Sigmoid colon (tissue), 7 donors: Measurements from ENCODE around the gene KDR. TPM values are rescaled to one million over a fixed set of nuclear protein-coding genes. Genes with fewer than 3 reads are reported as not detected.

Experiments
- DNase-seq: peaks from one replicate; pipeline ENCODE4 v3.0.0-alpha.2; 2019
- H3K27ac ChIP-seq, 4 donors: fragments of 200-600 bp; sonication (generic); one replicate each; pipeline ENCODE4 v1.5.1; 2016 to 2019; ENCODE audit warnings: mild to moderate bottlenecking in 1 of 4
- H3K27me3 ChIP-seq, 3 donors: fragments of 200-600 bp; sonication (generic); one replicate each; pipeline ENCODE4 v1.5.1; 2019; ENCODE audit warnings: mild to moderate bottlenecking in 1 of 3
- H3K36me3 ChIP-seq, 4 donors: fragments of 200-600 bp; sonication (generic); one replicate each; pipeline ENCODE4 v1.5.1; 2016 to 2019
- H3K4me1 ChIP-seq, 4 donors: fragments of 200-600 bp; sonication (generic); one replicate each; pipeline ENCODE4 v1.5.1; 2017 to 2019
- H3K4me3 ChIP-seq, 4 donors: fragments of 200-600 bp; sonication (generic); one replicate each; pipeline ENCODE4 v1.5.1; 2017 to 2019; ENCODE audit warnings: mild to moderate bottlenecking in 2 of 4, moderate library complexity in 1 of 4
- H3K9me3 ChIP-seq, 4 donors: fragments of 200-600 bp in 3 of 4; sonication (generic) in 3 of 4; one replicate each; pipeline versions ENCODE4 v1.5.1 to v1.6.1; 2013 to 2019
- CTCF ChIP-seq, 4 experiments: fragments of 450-650 bp in 3 of 4; fragments of 200-600 bp in 1 of 4; IDR thresholded peaks; one replicate each; pipeline ENCODE4 v1.5.1; 2016 to 2019; ENCODE audit warnings: antibody characterized with exemption in 4 of 4, mild to moderate bottlenecking in 3 of 4, moderate library complexity in 2 of 4
- EP300 ChIP-seq, 4 donors: sonication (generic); formaldehyde crosslinking; IDR thresholded peaks; one replicate each; pipeline ENCODE4 v1.6.1; 2017; ENCODE audit warnings: antibody characterized with exemption in 4 of 4
- POLR2A ChIP-seq, 2 donors: fragments of 450-650 bp; IDR thresholded peaks; one replicate each; pipeline ENCODE4 v1.6.1; 2016; ENCODE audit warnings: antibody characterized with exemption in 2 of 2, mild to moderate bottlenecking in 2 of 2, moderate library complexity in 2 of 2
- POLR2AphosphoS5 ChIP-seq, 4 donors: sonication (generic); formaldehyde crosslinking; IDR thresholded peaks; one replicate each; pipeline ENCODE4 v1.6.1; 2017; ENCODE audit warnings: antibody characterized with exemption in 4 of 4
- WGBS, 2 donors: extraction: QIAGEN DNeasy Blood & Tissue Kit; methylation state at CpG; one replicate each; pipeline ENCODE4 v1.1.7; 2013; 5-methylcytosine and 5-hydroxymethylcytosine counted together
- intact Hi-C: fragments of 100-400 bp; cut with DNase I; formaldehyde crosslinking; loops from one replicate; pipeline ENCODE4 v1.15.1; 2023
- polyA plus RNA-seq, 3 donors: library from polyadenylated mRNA; stranded (reverse); fragments of 200-250 nt; gene quantifications; one replicate each; pipeline ENCODE4 v1.2.3, GENCODE V29; 2013
- total RNA-seq, 4 donors: library from RNA; depleted of rRNA; stranded (reverse); fragments of >200 nt; gene quantifications; one replicate each; pipeline ENCODE4 v1.1.0, GENCODE V29; 2016
- donor health status: healthy with polysubstance abuse.
- donor health status: Bipolar disorder and iron deficiency.
- donor health status: healthy.

Gene KDR
- total and polyA plus RNA-seq, 7 donors: 0.69 to 14.2 (median 9.9) TPM

GRCh38 chr4:55124322-55125076 lies 896 bp downstream of the KDR start:
- no peak for TF ChIP-seq POLR2A (IDR thresholded peaks at IDR 0.05)
- no peak for TF ChIP-seq POLR2AphosphoS5 (IDR thresholded peaks at IDR 0.05)
- no peak for TF ChIP-seq CTCF (IDR thresholded peaks at IDR 0.05)
- no peak for TF ChIP-seq EP300 (IDR thresholded peaks at IDR 0.05)
- Histone ChIP-seq H3K9me3 (no peaks in the 10 kb centered on the region), H3K4me1 (peaks cover 0 to 5% (median 0%) of the 10 kb centered on the region in 4 donors), H3K27me3 (peaks cover 0 to 29% (median 0%) of the 10 kb centered on the region in 3 donors), H3K27ac (peak overlapping the region in 2 of 4 donors; percentile 7 to 54), H3K36me3 (no peaks in the 10 kb centered on the region), H3K4me3 (peak overlapping the region in 3 of 4 donors; percentile 29 to 40 (median 36))
- intact Hi-C loops: no loop called here
- 17 to 33% methylated on average over 34 of the region's 34 CpGs for WGBS, 2 donors
- DNase-seq: no peak

GRCh38 chr4:55123791-55124190 lies 1.6 kb downstream of the KDR start:
- DNase-seq: no peak
- intact Hi-C loops: no loop called here
- TF ChIP-seq POLR2AphosphoS5 (IDR thresholded peaks at IDR 0.05): no peak
- TF ChIP-seq EP300 (IDR thresholded peaks at IDR 0.05): no peak
- no peak for TF ChIP-seq CTCF (IDR thresholded peaks at IDR 0.05)
- no peak for TF ChIP-seq POLR2A (IDR thresholded peaks at IDR 0.05)
- H3K9me3 ChIP-seq: no peaks in the 10 kb centered on the region
- no peaks in the 10 kb centered on the region for H3K36me3 ChIP-seq
- H3K27me3 ChIP-seq: peaks cover 0 to 29% (median 0%) of the 10 kb centered on the region in 3 donors
- 64 to 71% methylated on average over 6 of the region's 6 CpGs for WGBS, 2 donors
- H3K4me3 ChIP-seq: peak overlapping the region in 3 of 4 donors; percentile 29 to 40 (median 36)
- peaks cover 0 to 5% (median 0%) of the 10 kb centered on the region in 4 donors for H3K4me1 ChIP-seq
- peak overlapping the region in 1 of 4 donors; percentile 52 for H3K27ac ChIP-seq

GRCh38 chr4:55122235-55122634 lies 3.2 kb downstream of the KDR start:
- peaks cover 0 to 29% (median 0%) of the 10 kb centered on the region in 3 donors for H3K27me3 ChIP-seq
- no peak overlapping the region for H3K27ac ChIP-seq
- intact Hi-C loops: no loop called here
- no peak overlapping the region for H3K4me3 ChIP-seq
- TF ChIP-seq EP300 (IDR thresholded peaks at IDR 0.05): no peak
- TF ChIP-seq POLR2A (IDR thresholded peaks at IDR 0.05): no peak
- no peak for TF ChIP-seq POLR2AphosphoS5 (IDR thresholded peaks at IDR 0.05)
- TF ChIP-seq CTCF (IDR thresholded peaks at IDR 0.05): no peak
- H3K36me3 ChIP-seq: no peaks in the 10 kb centered on the region
- WGBS, 2 donors: 44 to 65% methylated on average over 2 of the region's 2 CpGs
- DNase-seq: no peak
- H3K4me1 ChIP-seq: peaks cover 0 to 5% (median 0%) of the 10 kb centered on the region in 4 donors
- H3K9me3 ChIP-seq: no peaks in the 10 kb centered on the region

GRCh38 chr4:55121246-55121645 lies 4.1 kb downstream of the KDR start:
- H3K36me3 ChIP-seq: no peaks in the 10 kb centered on the region
- H3K9me3 ChIP-seq: no peaks in the 10 kb centered on the region
- no peak for TF ChIP-seq POLR2AphosphoS5 (IDR thresholded peaks at IDR 0.05)
- TF ChIP-seq POLR2A (IDR thresholded peaks at IDR 0.05): no peak
- no peak for TF ChIP-seq EP300 (IDR thresholded peaks at IDR 0.05)
- no peak for TF ChIP-seq CTCF (IDR thresholded peaks at IDR 0.05)
- 69 to 77% methylated on average over 4 of the region's 4 CpGs for WGBS, 2 donors
- H3K4me3 ChIP-seq: no peak overlapping the region
- H3K27me3 ChIP-seq: peaks cover 0 to 24% (median 0%) of the 10 kb centered on the region in 3 donors
- peaks cover 0 to 5% (median 0%) of the 10 kb centered on the region in 4 donors for H3K4me1 ChIP-seq
- intact Hi-C loops: no loop called here
- peak overlapping the region in 1 of 4 donors; percentile 31 for H3K27ac ChIP-seq
- DNase-seq: no peak
